Activated T-cell treated with anti-CD3 and anti-CD28 coated beads, Interleukin-2, amount 50 U/mL, for 72 hours (primary cell): ENCODE data around the gene CAB39L. TPM values are rescaled to one million over a fixed set of nuclear protein-coding genes. Genes with fewer than 3 reads are reported as not detected.

Source experiments
- ATAC-seq, 2 donors: fragments of 150-1000 bp; cut with Tn5 transposase; replicated peaks in 1 of 2; 2 replicates each; pipeline ENCODE4 v1.10.0; 2021; ENCODE audit warnings: moderate library complexity in 2 of 2, mild to moderate bottlenecking in 1 of 2
- DNase-seq, 2 donors: peaks; one replicate each; pipeline ENCODE4 v3.0.0; 2021 to 2022; ENCODE audit warnings: mixed read lengths in 1 of 2
- H3K27ac Mint-ChIP-seq: one replicate; pipeline ENCODE4 v1.8.0; 2022; ENCODE audit warnings: mild to moderate bottlenecking, moderate library complexity, mixed read lengths
- H3K27me3 Mint-ChIP-seq: one replicate; pipeline ENCODE4 v1.8.0; 2022; ENCODE audit warnings: low read depth, mixed read lengths
- H3K36me3 Mint-ChIP-seq, 2 donors: one replicate each; pipeline ENCODE4 v1.8.0; 2022; ENCODE audit warnings: mixed read lengths in 2 of 2, mild to moderate bottlenecking in 1 of 2; ENCODE audit not compliant: insufficient read depth in 2 of 2
- H3K4me1 Mint-ChIP-seq: one replicate; pipeline ENCODE4 v1.8.0; 2022; ENCODE audit warnings: low read depth, mixed read lengths
- H3K4me3 Mint-ChIP-seq, 2 donors: one replicate each; pipeline ENCODE4 v1.8.0; 2022; ENCODE audit warnings: mild to moderate bottlenecking in 2 of 2, mixed read lengths in 2 of 2, moderate library complexity in 2 of 2
- H3K9me3 Mint-ChIP-seq, 2 donors: one replicate each; pipeline ENCODE4 v1.8.0; 2022; ENCODE audit warnings: mixed read lengths in 2 of 2
- total RNA-seq, 2 donors: library from RNA; stranded (reverse); gene quantifications; one replicate each; pipeline ENCODE4 v1.2.3, GENCODE V29; 2022

CAB39L gene
- total RNA-seq, 2 donors from 2014 or later: 4.4 to 10.0 TPM

GRCh38 chr13:49320975-49321374 lies 122.9 kb downstream of the CAB39L start:
- ATAC-seq: no peak
- H3K9me3 Mint-ChIP-seq: no peaks in the 10 kb centered on the region
- no peaks in the 10 kb centered on the region for H3K4me1 Mint-ChIP-seq
- H3K36me3 Mint-ChIP-seq: no peaks in the 10 kb centered on the region
- H3K4me3 Mint-ChIP-seq: no peak overlapping the region
- DNase-seq: no peak
- H3K27me3 Mint-ChIP-seq: no peaks in the 10 kb centered on the region
- H3K27ac Mint-ChIP-seq: no peak overlapping the region

- Mint-ChIP-seq H3K27me3 (no peaks in the 10 kb centered on the region), H3K9me3 (no peaks in the 10 kb centered on the region)
These were observed 123.9 kb downstream of the CAB39L start for GRCh38 chr13:49319951-49320350.

GRCh38 chr13:49319551-49319950 lies 124.3 kb downstream of the CAB39L start:
- no peak overlapping the region for H3K27ac Mint-ChIP-seq
- DNase-seq: no peak
- no peaks in the 10 kb centered on the region for H3K9me3 Mint-ChIP-seq
- H3K27me3 Mint-ChIP-seq: no peaks in the 10 kb centered on the region
- H3K4me1 Mint-ChIP-seq: no peaks in the 10 kb centered on the region
- no peak for ATAC-seq
- H3K4me3 Mint-ChIP-seq: no peak overlapping the region
- no peaks in the 10 kb centered on the region for H3K36me3 Mint-ChIP-seq

More at GRCh38 chr13:49319951-49320350, 123.9 kb downstream of the CAB39L start:
- Mint-ChIP-seq H3K4me3 (no peak overlapping the region), H3K36me3 (no peaks in the 10 kb centered on the region), H3K4me1 (no peaks in the 10 kb centered on the region), H3K27ac (no peak overlapping the region)
- no peak for ATAC-seq
- DNase-seq: no peak

GRCh38 chr13:49315756-49316482 lies 127.9 kb downstream of the CAB39L start:
- ATAC-seq (no peak), DNase-seq (no peak)
- no peaks in the 10 kb centered on the region for H3K9me3 Mint-ChIP-seq
- no peaks in the 10 kb centered on the region for H3K36me3 Mint-ChIP-seq
- no peak overlapping the region for H3K4me3 Mint-ChIP-seq
- no peaks in the 10 kb centered on the region for H3K27me3 Mint-ChIP-seq
- H3K4me1 Mint-ChIP-seq: peaks cover 9% of the 10 kb centered on the region
- no peak overlapping the region for H3K27ac Mint-ChIP-seq

- Mint-ChIP-seq H3K4me3 (no peak overlapping the region), H3K27ac (no peak overlapping the region), H3K36me3 (no peaks in the 10 kb centered on the region), H3K27me3 (no peaks in the 10 kb centered on the region), H3K4me1 (peaks cover 9% of the 10 kb centered on the region), H3K9me3 (no peaks in the 10 kb centered on the region)
- DNase-seq (no peak), ATAC-seq (no peak)
These were observed 128.8 kb downstream of the CAB39L start for GRCh38 chr13:49315036-49315565.

GRCh38 chr13:49314344-49314882 lies 129.5 kb downstream of the CAB39L start:
- H3K4me3 Mint-ChIP-seq: no peak overlapping the region
- H3K4me1 Mint-ChIP-seq: peaks cover 9% of the 10 kb centered on the region
- no peaks in the 10 kb centered on the region for H3K27me3 Mint-ChIP-seq
- DNase-seq (no peak), ATAC-seq (no peak)
- no peak overlapping the region for H3K27ac Mint-ChIP-seq
- no peaks in the 10 kb centered on the region for H3K36me3 Mint-ChIP-seq
- no peaks in the 10 kb centered on the region for H3K9me3 Mint-ChIP-seq

- H3K36me3 Mint-ChIP-seq: no peaks in the 10 kb centered on the region
- H3K4me1 Mint-ChIP-seq: peaks cover 9% of the 10 kb centered on the region
- H3K9me3 Mint-ChIP-seq: no peaks in the 10 kb centered on the region
- H3K27me3 Mint-ChIP-seq: no peaks in the 10 kb centered on the region
- DNase-seq (no peak), ATAC-seq (no peak)
- no peak overlapping the region for H3K4me3 Mint-ChIP-seq
- H3K27ac Mint-ChIP-seq: no peak overlapping the region
These were observed 132.0 kb downstream of the CAB39L start for GRCh38 chr13:49311816-49312215.

GRCh38 chr13:49310251-49310650 lies 133.6 kb downstream of the CAB39L start:
- no peaks in the 10 kb centered on the region for H3K27me3 Mint-ChIP-seq
- no peak overlapping the region for H3K4me3 Mint-ChIP-seq
- no peak overlapping the region for H3K27ac Mint-ChIP-seq
- DNase-seq (no peak), ATAC-seq (no peak)
- H3K9me3 Mint-ChIP-seq: no peaks in the 10 kb centered on the region
- H3K4me1 Mint-ChIP-seq: peaks cover 9% of the 10 kb centered on the region
- H3K36me3 Mint-ChIP-seq: no peaks in the 10 kb centered on the region

GRCh38 chr13:49308921-49309408 lies 134.9 kb downstream of the CAB39L start:
- ATAC-seq: no peak
- DNase-seq: no peak
- H3K36me3 Mint-ChIP-seq: no peaks in the 10 kb centered on the region
- H3K9me3 Mint-ChIP-seq: no peaks in the 10 kb centered on the region
- H3K27me3 Mint-ChIP-seq: no peaks in the 10 kb centered on the region
- H3K27ac Mint-ChIP-seq: no peak overlapping the region
- H3K4me1 Mint-ChIP-seq: peaks cover 4% of the 10 kb centered on the region
- no peak overlapping the region for H3K4me3 Mint-ChIP-seq

GRCh38 chr13:49308097-49308875 lies 135.6 kb downstream of the CAB39L start:
- Mint-ChIP-seq H3K36me3 (no peaks in the 10 kb centered on the region), H3K9me3 (no peaks in the 10 kb centered on the region), H3K27ac (no peak overlapping the region), H3K4me1 (no peaks in the 10 kb centered on the region), H3K27me3 (no peaks in the 10 kb centered on the region), H3K4me3 (no peak overlapping the region)
- no peak for ATAC-seq
- DNase-seq: no peak

- no peaks in the 10 kb centered on the region for H3K9me3 Mint-ChIP-seq
- peaks cover 5% of the 10 kb centered on the region for H3K27me3 Mint-ChIP-seq
- ATAC-seq: no peak
- no peak overlapping the region for H3K27ac Mint-ChIP-seq
- H3K4me3 Mint-ChIP-seq: no peak overlapping the region
- no peaks in the 10 kb centered on the region for H3K36me3 Mint-ChIP-seq
- DNase-seq: no peak
- H3K4me1 Mint-ChIP-seq: peaks cover 6% of the 10 kb centered on the region
These were observed 136.5 kb downstream of the CAB39L start for GRCh38 chr13:49307365-49307764.

GRCh38 chr13:49305792-49306425 lies 138.0 kb downstream of the CAB39L start:
- Mint-ChIP-seq H3K27me3 (peaks cover 5% of the 10 kb centered on the region), H3K36me3 (no peaks in the 10 kb centered on the region), H3K4me3 (no peak overlapping the region), H3K4me1 (peaks cover 18% of the 10 kb centered on the region), H3K9me3 (no peaks in the 10 kb centered on the region), H3K27ac (no peak overlapping the region)
- no peak for DNase-seq
- ATAC-seq: no peak
